Motor neuron (in vitro differentiated cells): ENCODE data around the gene SYNE1. TPM values are rescaled to one million over a fixed set of nuclear protein-coding genes. Genes with fewer than 3 reads are reported as not detected.
"Not testable (repeated sequence)": the region's sequence is repeated elsewhere in the genome, so short reads cannot be mapped to it uniquely, and the experiment has no call there.

Source experiments
- ATAC-seq, 8 experiments: fragments of 200-7000 bp; cut with Tn5 transposase; replicated peaks in 6 of 8; 2 replicates each; pipeline ENCODE4 v1.8.0; 2021; ENCODE audit warnings: mild to moderate bottlenecking in 8 of 8, moderate library complexity in 8 of 8
- H3K27ac ChIP-seq, 2 donors: fragments of 250-450 bp; sonication (Bioruptor Pico); 2 replicates each; pipeline ENCODE4 v1.9.0; 2021; ENCODE audit warnings: antibody characterized with exemption in 2 of 2, mild to moderate bottlenecking in 2 of 2, moderate library complexity in 1 of 2
- H3K4me1 ChIP-seq, 2 donors: fragments of 250-450 bp; sonication (Bioruptor Pico); replicated peaks in 1 of 2; 2 replicates each; pipeline ENCODE4 v1.6.1; 2021; ENCODE audit warnings: antibody characterized with exemption in 2 of 2, mild to moderate bottlenecking in 2 of 2, moderate library complexity in 1 of 2
- H3K4me3 ChIP-seq, 5 donors: fragments of 250-450 bp; sonication (Bioruptor Pico); 2 replicates each; pipeline ENCODE4 v1.9.0; 2021; ENCODE audit warnings: antibody characterized with exemption in 5 of 5, mild to moderate bottlenecking in 5 of 5, moderate library complexity in 4 of 5
- WGBS, 10 experiments: fragments of 450-650 bp; shearing (Covaris generic); methylation state at CpG; one replicate each; pipeline ENCODE4 v1.0.0; 2022; 5-methylcytosine and 5-hydroxymethylcytosine counted together
- in situ Hi-C, 9 experiments: fragments of 400-800 bp; cut with MboI; loops; one replicate each; pipeline ENCODE4 v1.15.0; 2021; ENCODE audit warnings: low sequenced_read_pairs in 9 of 9, low pct_unique_long_range_greater_than_20kb in 2 of 9; ENCODE audit not compliant: unreplicated experiment in 9 of 9
- total RNA-seq, 8 experiments: library from RNA; unstranded; fragments of 300-600 nt; gene quantifications; 2 replicates each; pipeline versions ENCODE4 v1.2.3 to v1.2.4, GENCODE V29; 2022

The SYNE1 gene
- total RNA-seq, 8 experiments from 2014 or later = 13.2 to 160 (median 45.7) TPM

GRCh38 chr6:152093711-152094110 lies 543.5 kb downstream of the SYNE1 start:
- 60 to 100% (median 80%) methylated on average over 1 to 2 of the region's 6 CpGs; no CpG with 5 or more reads in 5 of the 10 experiments for WGBS, 10 experiments
- no peak overlapping the region for H3K27ac ChIP-seq
- no peaks in the 10 kb centered on the region for H3K4me1 ChIP-seq
- no peak for ATAC-seq
- in situ Hi-C loops = no loop called here
- H3K4me3 ChIP-seq = no peak overlapping the region

GRCh38 chr6:152091851-152092341 lies 545.3 kb downstream of the SYNE1 start:
- no peak overlapping the region for H3K27ac ChIP-seq
- no peak for ATAC-seq

DNA sequence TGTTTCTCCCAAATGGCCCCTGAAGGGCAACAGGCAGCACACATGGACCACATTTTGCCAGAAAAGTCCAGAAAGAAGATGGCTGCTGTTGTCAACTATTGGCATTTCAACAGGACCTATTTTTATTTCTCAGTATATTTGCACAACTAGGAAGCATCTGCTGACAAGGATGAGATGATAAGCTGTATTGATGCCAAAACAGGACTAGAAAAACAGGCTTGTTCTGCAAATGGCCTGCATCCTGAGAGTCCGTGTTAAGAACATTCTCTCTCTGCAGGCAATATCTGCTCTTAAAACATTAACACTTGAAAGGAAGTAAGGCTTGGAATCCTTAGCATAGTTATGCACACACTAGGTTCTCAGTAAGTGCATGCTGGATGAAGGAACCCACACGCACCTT lies 546.0 kb downstream of the SYNE1 start:
- no peak for ATAC-seq
- Histone ChIP-seq H3K27ac (no peak overlapping the region), H3K4me1 (no peaks in the 10 kb centered on the region), H3K4me3 (no peak overlapping the region)
- in situ Hi-C loops = no loop called here
- WGBS, 10 experiments = 20 to 80% (median 60%) methylated on average over 1 to 2 of the region's 2 CpGs; no CpG with 5 or more reads in 5 of the 10 experiments

More at GRCh38 chr6:152091851-152092341, 545.3 kb downstream of the SYNE1 start:
- in situ Hi-C loops = no loop called here
- Histone ChIP-seq H3K4me3 (no peak overlapping the region), H3K4me1 (no peaks in the 10 kb centered on the region)
- WGBS, 10 experiments = 0 to 100% (median 80%) methylated on average over 1 to 2 of the region's 4 CpGs; no CpG with 5 or more reads in 3 of the 10 experiments

DNA sequence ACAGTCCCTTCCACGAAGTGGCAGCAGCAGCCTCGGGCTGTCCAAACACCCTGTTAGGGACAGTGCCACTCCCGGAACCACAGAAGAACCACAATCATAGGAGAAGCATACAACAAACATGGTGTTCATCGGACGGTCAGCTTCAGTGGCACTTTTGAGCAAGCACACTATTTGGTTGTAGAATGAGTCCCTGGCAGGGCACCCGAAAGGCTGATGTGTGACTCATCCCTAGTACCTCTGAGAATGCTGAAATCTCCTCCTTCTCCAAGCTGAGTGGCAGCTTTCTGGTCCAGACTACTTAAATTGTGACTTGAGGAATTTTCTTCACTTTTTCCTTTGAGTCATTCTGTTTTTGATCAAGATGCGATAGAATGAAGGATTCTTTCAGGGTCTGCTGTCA lies 547.2 kb downstream of the SYNE1 start:
- Histone ChIP-seq H3K4me1 (no peaks in the 10 kb centered on the region), H3K4me3 (no peak overlapping the region), H3K27ac (no peak overlapping the region)
- ATAC-seq = peak in 2 of 8 experiments; percentile 32 to 50
- in situ Hi-C loops = no loop called here
- WGBS, 10 experiments = 0 to 90% (median 75%) methylated on average over 1 to 7 of the region's 7 CpGs; no CpG with 5 or more reads in 1 of the 10 experiments

DNA sequence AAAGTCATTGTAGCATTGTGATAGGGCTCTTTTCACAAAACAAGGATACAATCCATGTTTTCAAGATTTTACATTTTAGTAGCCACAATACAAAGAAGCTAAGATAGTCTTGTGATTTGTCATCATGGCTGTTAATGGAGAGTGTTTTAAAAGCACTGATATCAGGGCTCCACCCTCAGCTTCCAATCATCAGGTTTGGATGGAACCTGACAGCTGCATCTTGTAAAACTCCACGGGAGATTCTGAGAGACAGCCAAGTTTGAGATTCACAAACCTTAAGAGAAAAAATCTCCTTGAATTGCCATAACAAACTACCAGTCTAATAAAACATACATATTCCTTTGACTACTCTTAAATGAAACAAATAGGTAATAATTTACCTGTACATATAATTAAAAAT lies 549.5 kb downstream of the SYNE1 start:
- Histone ChIP-seq H3K4me3 (no peak overlapping the region), H3K27ac (no peak overlapping the region), H3K4me1 (no peaks in the 10 kb centered on the region)
- ATAC-seq = no peak
- 0 to 100% (median 56%) methylated on average over 1 of the region's 1 CpG; no CpG with 5 or more reads in 3 of the 10 experiments for WGBS, 10 experiments
- in situ Hi-C loops = no loop called here

DNA sequence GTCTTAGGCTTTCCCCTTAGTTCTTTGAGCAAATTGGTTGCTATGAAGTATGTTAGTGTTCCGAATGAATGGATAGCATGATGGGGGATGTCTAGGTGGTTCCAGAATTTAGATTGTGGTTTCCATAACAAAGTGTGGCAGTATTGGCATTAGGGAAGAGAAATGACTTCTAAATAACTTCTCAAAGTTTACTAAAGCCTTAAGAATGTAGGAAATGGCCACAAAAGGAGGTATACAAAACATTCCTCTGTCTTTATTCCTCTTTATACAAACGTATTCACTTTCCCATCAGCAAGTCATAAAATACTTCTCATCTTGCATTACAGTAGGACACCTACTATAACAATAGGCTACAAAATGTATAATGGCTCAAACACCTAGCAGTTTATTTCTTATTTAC lies 550.1 kb downstream of the SYNE1 start:
- in situ Hi-C loops = no loop called here
- ATAC-seq = no peak

DNA sequence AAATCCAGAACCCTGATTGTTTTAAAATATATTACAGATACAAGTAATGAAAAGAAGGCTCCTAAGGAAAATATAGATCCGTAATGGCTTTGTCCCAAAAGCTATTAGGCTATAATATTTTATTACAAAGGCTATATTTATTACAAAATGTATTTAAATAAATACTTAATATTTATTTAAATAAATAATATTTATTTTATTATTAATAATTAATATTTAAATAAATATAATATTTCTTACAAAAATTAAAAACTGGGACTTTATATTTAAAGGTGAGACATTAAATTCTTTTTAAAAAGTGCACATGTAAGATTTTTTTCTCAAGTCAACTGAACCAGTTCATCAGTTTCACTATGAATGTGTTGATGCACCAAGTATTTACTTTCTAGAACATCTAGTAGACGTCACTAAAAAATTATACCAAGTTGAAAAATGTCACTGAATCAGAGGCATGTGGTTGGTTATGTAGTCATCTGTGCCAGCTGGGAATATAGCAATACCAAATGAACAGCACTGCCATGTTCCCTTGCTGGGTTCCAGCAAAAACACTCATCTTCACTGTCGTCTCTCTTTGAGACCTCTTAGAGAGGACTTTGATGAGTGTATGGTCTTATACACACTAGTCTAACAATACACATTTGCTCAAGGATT lies 550.8 kb downstream of the SYNE1 start:
- no peak for ATAC-seq
- Histone ChIP-seq H3K27ac (no peak overlapping the region), H3K4me3 (no peak overlapping the region), H3K4me1 (no peaks in the 10 kb centered on the region)
- in situ Hi-C loops = no loop called here
- WGBS, 10 experiments = 62 to 100% (median 85%) methylated on average over 1 to 3 of the region's 3 CpGs

More for the DNA sequence above, 550.1 kb downstream of the SYNE1 start:
- no peak overlapping the region for H3K4me3 ChIP-seq
- WGBS, 10 experiments = 0 to 70% (median 42%) methylated on average over 1 to 2 of the region's 2 CpGs; no CpG with 5 or more reads in 2 of the 10 experiments
- H3K4me1 ChIP-seq = no peaks in the 10 kb centered on the region
- no peak overlapping the region for H3K27ac ChIP-seq

GRCh38 chr6:152085451-152085921 lies 551.7 kb downstream of the SYNE1 start:
- WGBS, 10 experiments = 30 to 88% (median 83%) methylated on average over 1 to 3 of the region's 4 CpGs; no CpG with 5 or more reads in 2 of the 10 experiments
- Histone ChIP-seq H3K4me3 (no peak overlapping the region), H3K4me1 (no peaks in the 10 kb centered on the region), H3K27ac (no peak overlapping the region)
- in situ Hi-C loops = no loop called here
- peak in 1 of 8 experiments; percentile 21 for ATAC-seq

DNA sequence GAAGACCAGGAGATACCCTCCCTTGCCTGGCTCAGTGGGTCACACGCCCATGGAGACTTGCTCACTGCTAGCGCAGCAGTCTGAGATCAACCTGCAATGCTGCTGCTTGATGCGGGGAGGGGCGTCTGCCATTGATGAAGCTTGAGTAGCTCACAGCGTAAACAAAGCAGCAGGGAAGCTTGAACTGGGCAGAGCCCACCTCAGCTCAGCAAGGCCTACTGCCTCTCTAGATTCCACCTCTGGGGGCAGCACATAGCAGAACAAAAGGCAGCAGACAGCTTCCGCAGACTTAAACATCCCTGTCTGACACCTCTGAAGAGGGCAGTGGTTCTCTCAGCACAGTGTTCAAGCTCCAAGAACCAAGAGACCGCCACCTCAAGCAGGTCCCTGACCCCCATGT lies 558.4 kb downstream of the SYNE1 start:
- no peak for ATAC-seq
- no peak overlapping the region for H3K27ac ChIP-seq
- in situ Hi-C loops = no loop called here
- H3K4me3 ChIP-seq = no peak overlapping the region
- 40 to 100% (median 84%) methylated on average over 1 to 3 of the region's 7 CpGs; no CpG with 5 or more reads in 4 of the 10 experiments for WGBS, 10 experiments
- no peaks in the 10 kb centered on the region for H3K4me1 ChIP-seq

DNA sequence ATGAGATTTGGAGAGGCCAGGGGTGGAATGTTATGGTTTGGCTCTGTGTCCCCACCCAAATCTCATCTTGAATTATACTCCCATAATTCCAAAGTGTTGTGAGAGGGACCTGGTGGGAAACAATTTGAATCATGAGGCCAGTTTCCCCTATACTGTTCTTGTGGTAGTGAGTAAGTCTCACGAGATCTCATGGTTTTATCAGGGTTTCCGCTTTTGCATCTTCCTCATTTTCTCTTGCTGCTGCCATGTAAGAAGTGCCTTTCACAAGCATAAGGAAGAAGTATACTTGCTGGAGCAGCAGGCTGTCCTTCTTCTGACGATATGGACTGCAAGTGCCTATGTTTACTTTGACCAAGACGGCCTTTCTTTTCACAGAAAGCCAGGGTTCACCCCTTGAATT lies 559.2 kb downstream of the SYNE1 start:
- no peak for ATAC-seq
- Histone ChIP-seq H3K4me1 (no peaks in the 10 kb centered on the region), H3K4me3 (no peak overlapping the region), H3K27ac (no peak overlapping the region)
- 48 to 100% (median 65%) methylated on average over 1 to 4 of the region's 4 CpGs for WGBS, 10 experiments
- in situ Hi-C loops = no loop called here

DNA sequence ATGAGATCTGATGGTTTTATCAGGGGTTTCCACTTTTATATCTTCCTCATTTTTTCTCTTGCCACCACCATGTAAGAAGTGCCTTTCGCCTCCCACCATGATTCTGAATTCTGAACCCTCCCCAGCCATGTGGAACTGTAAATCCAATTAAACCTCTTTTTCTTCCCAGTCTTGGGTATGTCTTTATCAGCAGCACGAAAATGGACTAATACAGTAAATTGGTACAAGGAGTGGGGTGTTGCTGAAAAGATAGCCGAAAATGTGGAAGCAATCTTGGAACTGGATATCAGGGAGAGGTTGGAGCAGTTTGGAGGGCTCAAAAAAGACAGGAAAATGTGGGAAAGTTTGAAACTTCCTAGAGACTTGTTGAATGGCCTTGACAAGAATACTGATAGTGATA lies 560.9 kb downstream of the SYNE1 start:
- WGBS, 10 experiments = 6 to 100% (median 60%) methylated on average over 1 to 3 of the region's 3 CpGs; no CpG with 5 or more reads in 1 of the 10 experiments
- H3K4me3 ChIP-seq, ATAC-seq, H3K27ac ChIP-seq, H3K4me1 ChIP-seq, in situ Hi-C loops: not testable (repeated sequence)

- H3K4me1 ChIP-seq = no peaks in the 10 kb centered on the region
- WGBS, 10 experiments = 0 to 100% (median 90%) methylated on average over 1 to 3 of the region's 3 CpGs; no CpG with 5 or more reads in 2 of the 10 experiments
Observed at GRCh38 chr6:152071843-152072242, 565.3 kb downstream of the SYNE1 start.

More at GRCh38 chr6:152071843-152072242, 565.3 kb downstream of the SYNE1 start:
- in situ Hi-C loops = no loop called here
- peak in 1 of 8 experiments; percentile 24 for ATAC-seq
- Histone ChIP-seq H3K4me3 (no peak overlapping the region), H3K27ac (no peak overlapping the region)
